Central memory CD8-positive, alpha-beta T cell (primary cell): ENCODE data around the gene TLE7.

ENCODE experiments used
- ATAC-seq: fragments of 150-1000 bp; cut with Tn5 transposase; replicated peaks from 2 replicates; pipeline ENCODE4 v1.10.0; 2022; ENCODE audit warnings: mild to moderate bottlenecking, moderate FRiP score, moderate number of reproducible peaks; ENCODE audit not compliant: poor library complexity, severe bottlenecking; ENCODE audit errors: extremely low read depth
- DNase-seq, 2 donors: peaks; one replicate each; pipeline ENCODE4 v3.0.0; 2021; ENCODE audit warnings: low spot score in 2 of 2
- H3K27ac Mint-ChIP-seq: one replicate; pipeline ENCODE4 v1.8.0; 2022; ENCODE audit warnings: low read depth, mild to moderate bottlenecking, moderate library complexity, mixed read lengths
- H3K27me3 Mint-ChIP-seq: one replicate; pipeline ENCODE4 v1.8.0; 2022; ENCODE audit warnings: mixed read lengths
- H3K36me3 Mint-ChIP-seq: one replicate; pipeline ENCODE4 v1.8.0; 2022; ENCODE audit warnings: mild to moderate bottlenecking, moderate library complexity, mixed read lengths; ENCODE audit not compliant: insufficient read depth
- H3K4me1 Mint-ChIP-seq: one replicate; pipeline ENCODE4 v1.8.0; 2022; ENCODE audit warnings: mixed read lengths
- H3K4me3 Mint-ChIP-seq: one replicate; pipeline ENCODE4 v1.8.0; 2022; ENCODE audit warnings: mild to moderate bottlenecking, moderate library complexity, mixed read lengths
- H3K9me3 Mint-ChIP-seq: one replicate; pipeline ENCODE4 v1.8.0; 2022; ENCODE audit warnings: mixed read lengths

The TLE7 gene

GRCh38 chr16:71442051-71442440 lies at the start of gene TLE7:
TLE7 (minus strand) TSS chr16:71442054; CDS start chr16:71433324, 8,730 bp downstream.
- Mint-ChIP-seq H3K4me3 (no peak within 1 kb of the TSS), H3K36me3 (no peaks in the 10 kb centered on the region), H3K27me3 (peaks cover 27% of the 10 kb centered on the region), H3K4me1 (no peaks in the 10 kb centered on the region), H3K27ac (no peak within 1 kb of the TSS), H3K9me3 (peaks cover 6% of the 10 kb centered on the region)
- no peak for ATAC-seq
- DNase-seq: no peak

- H3K27me3 Mint-ChIP-seq: no peaks in the 10 kb centered on the region
- no peaks in the 10 kb centered on the region for H3K9me3 Mint-ChIP-seq
- DNase-seq (no peak), ATAC-seq (no peak)
- no peak overlapping the region for H3K4me3 Mint-ChIP-seq
- no peaks in the 10 kb centered on the region for H3K4me1 Mint-ChIP-seq
- no peak overlapping the region for H3K27ac Mint-ChIP-seq
- H3K36me3 Mint-ChIP-seq: no peaks in the 10 kb centered on the region
Observed at GRCh38 chr16:71491054-71491453, 49.2 kb upstream of the TLE7 start.

GRCh38 chr16:71490361-71490760 lies 48.5 kb upstream of the TLE7 start:
- DNase-seq (no peak), ATAC-seq (no peak)
- no peaks in the 10 kb centered on the region for H3K9me3 Mint-ChIP-seq
- H3K27me3 Mint-ChIP-seq: no peaks in the 10 kb centered on the region
- H3K4me3 Mint-ChIP-seq: no peak overlapping the region
- no peaks in the 10 kb centered on the region for H3K36me3 Mint-ChIP-seq
- no peak overlapping the region for H3K27ac Mint-ChIP-seq
- H3K4me1 Mint-ChIP-seq: no peaks in the 10 kb centered on the region

GRCh38 chr16:71489122-71489521 lies 47.3 kb upstream of the TLE7 start, which contains the start of gene ZNF19:
ZNF19 (minus strand) TSS chr16:71489324; CDS start chr16:71482114, 7,210 bp downstream.
- ATAC-seq: no peak
- peaks cover 6% of the 10 kb centered on the region for H3K4me1 Mint-ChIP-seq
- no peaks in the 10 kb centered on the region for H3K9me3 Mint-ChIP-seq
- H3K4me3 Mint-ChIP-seq: no peak within 1 kb of the TSS
- H3K27me3 Mint-ChIP-seq: no peaks in the 10 kb centered on the region
- peaks cover 6% of the 10 kb centered on the region for H3K36me3 Mint-ChIP-seq
- no peak within 1 kb of the TSS for H3K27ac Mint-ChIP-seq
- DNase-seq: no peak

- H3K9me3 Mint-ChIP-seq: no peaks in the 10 kb centered on the region
- peak; percentile 88 for ATAC-seq
- no peaks in the 10 kb centered on the region for H3K27me3 Mint-ChIP-seq
- peaks cover 11% of the 10 kb centered on the region for H3K36me3 Mint-ChIP-seq
- H3K4me1 Mint-ChIP-seq: peaks cover 16% of the 10 kb centered on the region
- DNase-seq: peak; percentile 65 to 77
- H3K27ac Mint-ChIP-seq: peak overlapping the region; percentile 93
- H3K4me3 Mint-ChIP-seq: peak overlapping the region; percentile 82
Observed at GRCh38 chr16:71484006-71484893, 42.4 kb upstream of the TLE7 start.

- Mint-ChIP-seq H3K36me3 (peaks cover 11% of the 10 kb centered on the region), H3K27me3 (no peaks in the 10 kb centered on the region), H3K4me3 (no peak overlapping the region), H3K27ac (no peak overlapping the region), H3K4me1 (peaks cover 16% of the 10 kb centered on the region), H3K9me3 (no peaks in the 10 kb centered on the region)
- ATAC-seq (no peak), DNase-seq (no peak)
Observed at GRCh38 chr16:71482569-71482968, 40.7 kb upstream of the TLE7 start.

GRCh38 chr16:71480956-71481355 lies 39.1 kb upstream of the TLE7 start:
- H3K4me1 Mint-ChIP-seq: peaks cover 16% of the 10 kb centered on the region
- peaks cover 13% of the 10 kb centered on the region for H3K36me3 Mint-ChIP-seq
- H3K27me3 Mint-ChIP-seq: no peaks in the 10 kb centered on the region
- H3K4me3 Mint-ChIP-seq: no peak overlapping the region
- H3K27ac Mint-ChIP-seq: peak overlapping the region; percentile 57
- DNase-seq: no peak
- ATAC-seq: no peak
- H3K9me3 Mint-ChIP-seq: no peaks in the 10 kb centered on the region

- Mint-ChIP-seq H3K36me3 (peaks cover 9% of the 10 kb centered on the region), H3K27ac (no peak overlapping the region), H3K4me1 (peaks cover 11% of the 10 kb centered on the region), H3K9me3 (no peaks in the 10 kb centered on the region), H3K4me3 (no peak overlapping the region), H3K27me3 (no peaks in the 10 kb centered on the region)
- no peak for DNase-seq
- ATAC-seq: no peak
Observed at GRCh38 chr16:71479420-71479819, 37.6 kb upstream of the TLE7 start.

GRCh38 chr16:71476457-71477124 lies 34.7 kb upstream of the TLE7 start:
- ATAC-seq (no peak), DNase-seq (no peak)
- Mint-ChIP-seq H3K27ac (no peak overlapping the region), H3K27me3 (no peaks in the 10 kb centered on the region), H3K4me1 (no peaks in the 10 kb centered on the region), H3K36me3 (peaks cover 1% of the 10 kb centered on the region), H3K9me3 (no peaks in the 10 kb centered on the region), H3K4me3 (no peak overlapping the region)

- ATAC-seq: no peak
- no peak for DNase-seq
- Mint-ChIP-seq H3K9me3 (no peaks in the 10 kb centered on the region), H3K27ac (no peak overlapping the region), H3K27me3 (no peaks in the 10 kb centered on the region), H3K4me1 (no peaks in the 10 kb centered on the region), H3K36me3 (peaks cover 1% of the 10 kb centered on the region), H3K4me3 (no peak overlapping the region)
Observed at GRCh38 chr16:71474864-71475263, 33.0 kb upstream of the TLE7 start.

GRCh38 chr16:71473891-71474290 lies 32.0 kb upstream of the TLE7 start:
- no peaks in the 10 kb centered on the region for H3K27me3 Mint-ChIP-seq
- H3K27ac Mint-ChIP-seq: no peak overlapping the region
- H3K36me3 Mint-ChIP-seq: peaks cover 1% of the 10 kb centered on the region
- no peaks in the 10 kb centered on the region for H3K4me1 Mint-ChIP-seq
- H3K4me3 Mint-ChIP-seq: no peak overlapping the region
- H3K9me3 Mint-ChIP-seq: no peaks in the 10 kb centered on the region
- ATAC-seq (no peak), DNase-seq (no peak)

GRCh38 chr16:71472931-71473330 lies 31.1 kb upstream of the TLE7 start:
- Mint-ChIP-seq H3K27me3 (no peaks in the 10 kb centered on the region), H3K27ac (no peak overlapping the region), H3K36me3 (peaks cover 1% of the 10 kb centered on the region)

GRCh38 chr16:71472051-71472450 lies 30.2 kb upstream of the TLE7 start:
- Mint-ChIP-seq H3K27me3 (no peaks in the 10 kb centered on the region), H3K4me1 (no peaks in the 10 kb centered on the region), H3K27ac (no peak overlapping the region), H3K9me3 (no peaks in the 10 kb centered on the region), H3K4me3 (no peak overlapping the region), H3K36me3 (peaks cover 1% of the 10 kb centered on the region)
- DNase-seq: no peak
- ATAC-seq: no peak

More at GRCh38 chr16:71472931-71473330, 31.1 kb upstream of the TLE7 start:
- Mint-ChIP-seq H3K9me3 (no peaks in the 10 kb centered on the region), H3K4me1 (no peaks in the 10 kb centered on the region), H3K4me3 (no peak overlapping the region)
- no peak for DNase-seq
- ATAC-seq: no peak
